PC-9 (cell line): ENCODE data around the gene NKAPL. TPM values are rescaled to one million over a fixed set of nuclear protein-coding genes. Genes with fewer than 3 reads are reported as not detected.

Experiments used
- BruUV-seq: library from RNA; stranded (reverse); fragments of 400-500 nt; replicated peaks from 2 replicates; lab custom pipeline; 2021; lab: Mats Ljungman, UMichigan
- CTCF ChIA-PET: fragments of 300-600 bp; sonication (Branson Sonifier 250); formaldehyde crosslinking; loops from one replicate; lab custom pipeline; 2022; ENCODE audit warnings: antibody characterized with exemption; lab: Charles Lee
- POLR2A ChIA-PET: fragments of 300-600 bp; sonication (Branson Sonifier 250); formaldehyde crosslinking; loops from one replicate; lab custom pipeline; 2022; ENCODE audit warnings: antibody characterized with exemption; ENCODE audit not compliant: unreplicated experiment; lab: Charles Lee
- DNase-seq, 2 experiments: peaks; one replicate each; pipeline versions ENCODE4 v3.0.0 to v3.0.0-alpha.2; 2015 to 2022; ENCODE audit warnings: mixed read lengths in 1 of 2
- H2AFZ ChIP-seq: fragments of 200-600 bp; sonication (generic); 2 replicates; pipeline ENCODE4 v1.8.1; 2017; ENCODE audit warnings: antibody characterized with exemption
- H3F3A ChIP-seq: fragments of 200-600 bp; sonication (generic); 2 replicates; pipeline ENCODE4 v1.8.1; 2017; ENCODE audit warnings: antibody characterized with exemption, mild to moderate bottlenecking, low read depth; ENCODE audit not compliant: insufficient read depth
- H3K27ac ChIP-seq: fragments of 200-600 bp; sonication (generic); 2 replicates; pipeline ENCODE4 v1.6.1; 2016; ENCODE audit warnings: mixed run types
- H3K27me3 ChIP-seq: fragments of 200-600 bp; sonication (generic); 2 replicates; pipeline ENCODE4 v1.6.1; 2016; ENCODE audit warnings: low read depth, mixed run types; ENCODE audit not compliant: insufficient read depth
- H3K36me3 ChIP-seq: fragments of 200-600 bp; sonication (generic); 2 replicates; pipeline ENCODE4 v1.6.1; 2016; ENCODE audit warnings: low read depth, mixed run types
- H3K4me1 ChIP-seq: fragments of 200-600 bp; sonication (generic); replicated peaks from 2 replicates; pipeline ENCODE4 v1.6.1; 2016; ENCODE audit warnings: mixed run types; ENCODE audit not compliant: insufficient read depth
- H3K4me2 ChIP-seq: fragments of 200-600 bp; sonication (generic); 2 replicates; pipeline ENCODE4 v1.6.1; 2017; ENCODE audit warnings: mixed run types
- H3K4me3 ChIP-seq: fragments of 200-600 bp; sonication (generic); 2 replicates; pipeline ENCODE4 v1.6.1; 2016; ENCODE audit warnings: mixed run types
- H3K79me2 ChIP-seq: fragments of 200-600 bp; sonication (generic); 2 replicates; pipeline ENCODE4 v1.6.1; 2017; ENCODE audit warnings: low read depth, mixed run types
- H3K9me2 ChIP-seq: fragments of 200-600 bp; sonication (generic); 2 replicates; pipeline ENCODE4 v1.8.1; 2017; ENCODE audit warnings: mild to moderate bottlenecking; ENCODE audit not compliant: insufficient read depth
- H3K9me3 ChIP-seq: fragments of 200-600 bp; sonication (generic); 2 replicates; pipeline ENCODE4 v1.8.1; 2016; ENCODE audit warnings: low read depth; ENCODE audit not compliant: insufficient read depth
- H4K20me1 ChIP-seq: fragments of 200-600 bp; sonication (generic); 2 replicates; pipeline ENCODE4 v1.8.1; 2017; ENCODE audit not compliant: insufficient read depth
- EZH2 ChIP-seq: fragments of 200-600 bp; sonication (generic); IDR thresholded peaks from 2 replicates; pipeline ENCODE4 v1.8.0; 2017; ENCODE audit warnings: antibody characterized with exemption, low read depth
- intact Hi-C: fragments of 100-400 bp; cut with micrococcal nuclease; formaldehyde crosslinking; loops from one replicate; pipeline ENCODE4 v1.10.0; 2022; ENCODE audit not compliant: unreplicated experiment
- total RNA-seq: library from RNA; stranded (reverse); gene quantifications from 2 replicates; pipeline ENCODE4 v1.2.3, GENCODE V29; 2021
- TF ChIP-seq, protein P1 (sequence below): fragments of 200-600 bp; sonication (generic); conservative IDR thresholded peaks from 2 replicates; pipeline ENCODE4 v1.6.1; 2017; ENCODE audit warnings: mixed run types, antibody characterized with exemption, mild to moderate bottlenecking, moderate library complexity

The NKAPL gene
- total RNA-seq, 1 experiment from 2014 or later = not detected

DNA sequence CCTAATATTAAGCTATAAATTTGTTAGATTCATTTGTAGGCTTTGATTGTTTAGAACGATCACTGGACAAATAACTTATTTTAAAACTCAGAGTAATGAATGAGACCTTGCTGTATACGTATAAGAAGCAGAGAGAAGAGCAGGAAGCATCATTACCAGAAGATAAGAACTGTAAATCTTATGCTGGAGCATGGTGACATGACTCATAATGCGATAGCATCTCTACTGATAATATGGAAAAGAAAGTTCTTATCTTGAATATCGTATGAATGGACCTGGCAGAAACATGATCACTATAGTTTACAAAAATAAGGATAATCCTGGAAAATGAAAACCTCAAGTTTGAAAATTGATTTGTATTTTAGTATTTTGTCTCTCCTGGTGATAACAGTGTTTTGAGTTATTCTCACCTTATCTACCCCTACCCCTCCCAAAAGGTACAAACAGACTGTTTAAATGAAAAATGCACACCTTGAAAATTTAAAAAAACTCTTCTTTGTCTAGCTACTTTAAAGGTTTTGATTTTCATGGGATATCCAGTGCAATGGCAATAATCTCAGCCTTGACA, 5.8 kb downstream of the NKAPL start:
- no peak for DNase-seq
- intact Hi-C loops = loop anchor here (5.0 kb wide), 1 partner anchor 92 kb away; no protein-coding TSS in a partner anchor
- Histone ChIP-seq H2AFZ (no peak overlapping the region), H3K9me2 (no peaks in the 10 kb centered on the region), H3K4me3 (no peak overlapping the region), H3K27ac (no peak overlapping the region), H3K9me3 (no peaks in the 10 kb centered on the region), H3K27me3 (no peaks in the 10 kb centered on the region), H3K4me2 (no peak overlapping the region), H3F3A (peaks cover 11% of the 10 kb centered on the region), H4K20me1 (no peaks in the 10 kb centered on the region), H3K36me3 (no peaks in the 10 kb centered on the region), H3K79me2 (peaks cover 12% of the 10 kb centered on the region), H3K4me1 (peaks cover 28% of the 10 kb centered on the region)
- POLR2A ChIA-PET = interaction anchor here (0.7 kb wide), 1 partner anchor 171 kb away, joined by 7 read pairs; no protein-coding TSS in a partner anchor
- TF ChIP-seq, protein P1, sequence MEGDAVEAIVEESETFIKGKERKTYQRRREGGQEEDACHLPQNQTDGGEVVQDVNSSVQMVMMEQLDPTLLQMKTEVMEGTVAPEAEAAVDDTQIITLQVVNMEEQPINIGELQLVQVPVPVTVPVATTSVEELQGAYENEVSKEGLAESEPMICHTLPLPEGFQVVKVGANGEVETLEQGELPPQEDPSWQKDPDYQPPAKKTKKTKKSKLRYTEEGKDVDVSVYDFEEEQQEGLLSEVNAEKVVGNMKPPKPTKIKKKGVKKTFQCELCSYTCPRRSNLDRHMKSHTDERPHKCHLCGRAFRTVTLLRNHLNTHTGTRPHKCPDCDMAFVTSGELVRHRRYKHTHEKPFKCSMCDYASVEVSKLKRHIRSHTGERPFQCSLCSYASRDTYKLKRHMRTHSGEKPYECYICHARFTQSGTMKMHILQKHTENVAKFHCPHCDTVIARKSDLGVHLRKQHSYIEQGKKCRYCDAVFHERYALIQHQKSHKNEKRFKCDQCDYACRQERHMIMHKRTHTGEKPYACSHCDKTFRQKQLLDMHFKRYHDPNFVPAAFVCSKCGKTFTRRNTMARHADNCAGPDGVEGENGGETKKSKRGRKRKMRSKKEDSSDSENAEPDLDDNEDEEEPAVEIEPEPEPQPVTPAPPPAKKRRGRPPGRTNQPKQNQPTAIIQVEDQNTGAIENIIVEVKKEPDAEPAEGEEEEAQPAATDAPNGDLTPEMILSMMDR = no peak
- no peak for TF ChIP-seq EZH2
- CTCF ChIA-PET = interaction anchor here (0.6 kb wide), 1 partner anchor 159 kb away, joined by 5 read pairs; no protein-coding TSS in a partner anchor
- BruUV-seq = no TSS peak

DNA sequence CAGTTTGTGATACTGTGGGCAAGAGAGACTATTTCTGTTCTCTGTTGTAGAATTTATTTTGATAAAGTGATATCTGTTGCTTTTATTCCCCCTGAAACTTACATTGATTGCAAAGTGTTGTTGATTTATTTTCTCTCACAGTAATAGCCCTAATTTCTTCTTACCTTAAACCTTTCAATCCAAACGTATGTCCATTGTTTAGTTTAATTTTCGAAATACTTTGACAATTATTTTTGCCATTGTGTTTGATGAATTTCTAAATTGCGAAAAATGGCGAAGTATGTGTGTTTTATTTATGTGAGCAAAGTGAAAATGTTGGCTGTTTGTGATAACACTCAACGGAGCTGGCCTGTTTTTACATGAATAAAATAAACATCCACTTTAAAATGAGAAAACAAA, 7.5 kb downstream of the NKAPL start:
- Histone ChIP-seq H3K9me2 (no peaks in the 10 kb centered on the region), H3K27me3 (no peaks in the 10 kb centered on the region), H3K4me1 (peaks cover 28% of the 10 kb centered on the region), H3K9me3 (no peaks in the 10 kb centered on the region), H3K27ac (no peak overlapping the region), H2AFZ (peak overlapping the region; percentile 90), H3F3A (peaks cover 11% of the 10 kb centered on the region), H3K4me3 (peak overlapping the region; percentile 65), H4K20me1 (no peaks in the 10 kb centered on the region), H3K36me3 (no peaks in the 10 kb centered on the region), H3K4me2 (peak overlapping the region; percentile 89), H3K79me2 (peaks cover 16% of the 10 kb centered on the region)
- no peak for DNase-seq
- intact Hi-C loops = loop anchor here (5.0 kb wide), 1 partner anchor 91 kb away; no protein-coding TSS in a partner anchor
- TF ChIP-seq, protein P1 = no peak
- TF ChIP-seq EZH2 = no peak
- POLR2A ChIA-PET = interaction anchor here (0.5 to 0.9 kb wide), 8 partner anchors 14 to 503 kb away, joined by 3 to 13 read pairs (median 5); partner anchors contain the start of gene ZKSCAN4
- CTCF ChIA-PET = no interaction called here
- no TSS peak for BruUV-seq

DNA sequence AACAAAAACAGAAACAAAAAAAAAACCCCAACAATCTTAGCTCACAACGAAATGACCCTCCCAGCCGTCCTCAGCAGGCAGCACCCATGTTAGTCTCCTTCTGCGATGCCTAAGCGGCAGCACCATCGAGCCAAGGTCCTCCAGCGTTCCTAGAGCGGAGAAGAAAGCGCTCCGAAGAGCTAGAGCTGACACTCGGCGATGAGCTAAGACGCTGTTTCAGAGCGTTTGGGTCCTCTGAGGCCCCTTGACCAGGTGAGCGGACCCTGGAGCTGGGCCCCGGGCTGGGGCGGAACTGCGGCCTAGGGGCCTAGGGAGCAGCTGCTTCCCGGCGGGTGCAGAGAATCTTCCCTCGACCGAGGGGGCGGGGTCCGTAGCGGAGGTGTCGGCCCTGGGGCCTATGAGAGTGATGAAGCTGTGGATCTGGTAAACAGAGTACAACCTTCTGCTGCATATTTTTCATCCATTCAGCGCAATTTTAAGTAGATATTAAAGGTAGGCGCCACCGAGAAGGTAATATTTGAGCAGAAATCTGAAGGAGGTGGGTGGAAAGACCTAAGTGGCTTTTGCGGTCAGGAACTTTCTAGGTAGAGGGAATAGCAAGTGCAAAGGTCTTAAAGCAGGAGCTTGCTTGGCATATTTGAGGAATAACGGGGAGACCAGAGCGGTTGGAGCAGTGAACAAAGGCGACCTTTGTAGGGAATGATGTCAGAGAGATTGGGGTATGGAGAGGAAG, 8.0 kb downstream of the NKAPL start, which contains the start of gene ZSCAN26:
ZSCAN26 (plus strand) TSS at position 182 of the 733 bp plus-strand sequence. CDS start 4,777 bp downstream, outside the sequence.
- ChIA-PET POLR2A (interaction anchor here (0.5 to 0.9 kb wide), 11 partner anchors 12 to 1133 kb away, joined by 3 to 13 read pairs (median 5); partner anchors contain the start of gene ZKSCAN4), CTCF (interaction anchor here (0.6 to 1.3 kb wide), 2 partner anchors 89 to 175 kb away, joined by 3 to 8 read pairs; no protein-coding TSS in a partner anchor)
- intact Hi-C loops = loop anchor here (1.0 to 5.0 kb wide), 2 partner anchors 15 to 90 kb away; partner anchors contain the start of gene ZKSCAN4
- no peaks in the 10 kb centered on the region for H3K27me3 ChIP-seq
- no peaks in the 10 kb centered on the region for H4K20me1 ChIP-seq
- H3K9me2 ChIP-seq = no peaks in the 10 kb centered on the region
- TF ChIP-seq, protein P1 = no peak
- no peak for TF ChIP-seq EZH2
- no peaks in the 10 kb centered on the region for H3K36me3 ChIP-seq
- TSS peak; percentile 61 for BruUV-seq
- H3K27ac ChIP-seq = peak within 1 kb of the TSS; percentile 39
- H3K4me2 ChIP-seq = peak within 1 kb of the TSS; percentile 89
- DNase-seq = peak; percentile 79 to 87
- H3K9me3 ChIP-seq = no peaks in the 10 kb centered on the region
- H2AFZ ChIP-seq = peak within 1 kb of the TSS; percentile 90
- H3K79me2 ChIP-seq = peaks cover 16% of the 10 kb centered on the region
- H3K4me1 ChIP-seq = peaks cover 28% of the 10 kb centered on the region
- peaks cover 11% of the 10 kb centered on the region for H3F3A ChIP-seq
- H3K4me3 ChIP-seq = peak within 1 kb of the TSS; percentile 65
